Stimulated activated CD8-positive, alpha-beta memory T cell treated with anti-CD3 and anti-CD28 coated beads, Interleukin-7, amount 100 ng/mL, for 24 hours (primary cell): ENCODE data around the gene MED17.

Source experiments
- DNase-seq: peaks from one replicate; pipeline ENCODE4 v3.0.0-alpha.2; 2020; ENCODE audit warnings: low read depth

MED17 gene

GRCh38 chr11:93849751-93850593 is 65.9 kb downstream of the MED17 start:
- DNase-seq = no peak

GRCh38 chr11:93850594-93851018 is 66.5 kb downstream of the MED17 start, which contains the start of gene VSTM5:
Gene VSTM5, minus strand, starts transcription at chr11:93850618. Its CDS starts 116 bp downstream, at chr11:93850502.
- no peak for DNase-seq

- no peak for DNase-seq
These were observed 68.2 kb downstream of the MED17 start for GRCh38 chr11:93852242-93852641.

- DNase-seq = no peak
These were observed 73.5 kb downstream of the MED17 start for GRCh38 chr11:93857413-93858120.

- DNase-seq = no peak
These were observed 74.2 kb downstream of the MED17 start for GRCh38 chr11:93858121-93858775.

GRCh38 chr11:93861808-93862207 is 77.7 kb downstream of the MED17 start:
- no peak for DNase-seq
